Activated CD8-positive, alpha-beta T cell treated with anti-CD3 and anti-CD28 coated beads for 36 hours (primary cell): ENCODE data around the gene CNTLN. TPM values are rescaled to one million over a fixed set of nuclear protein-coding genes. Genes with fewer than 3 reads are reported as not detected.

Experiments
- ATAC-seq: fragments of 200-7000 bp; cut with Tn5 transposase; one replicate; pipeline ENCODE4 v1.10.0; 2021; ENCODE audit warnings: mild to moderate bottlenecking, moderate library complexity
- CTCF ChIA-PET: fragments of 350-600 bp; sonication (Branson Sonifier 250); formaldehyde crosslinking; loops from one replicate; lab custom pipeline; 2021; ENCODE audit warnings: antibody characterized with exemption; lab: Charles Lee
- POLR2A ChIA-PET: fragments of 350-600 bp; sonication (Branson Sonifier 250); formaldehyde crosslinking; loops from one replicate; lab custom pipeline; 2021; ENCODE audit warnings: antibody characterized with exemption; lab: Charles Lee
- DNase-seq: peaks from one replicate; pipeline ENCODE4 v3.0.0-alpha.2; 2020
- H3K27ac Mint-ChIP-seq: one replicate; pipeline ENCODE4 v1.8.0; 2021; ENCODE audit warnings: mild to moderate bottlenecking, mixed read lengths
- H3K27me3 Mint-ChIP-seq: one replicate; pipeline ENCODE4 v1.8.0; 2021; ENCODE audit warnings: mixed read lengths
- H3K36me3 Mint-ChIP-seq: one replicate; pipeline ENCODE4 v1.8.0; 2021; ENCODE audit warnings: low read depth, mixed read lengths
- H3K4me1 Mint-ChIP-seq: one replicate; pipeline ENCODE4 v1.8.0; 2021; ENCODE audit warnings: low read depth, mixed read lengths
- H3K4me3 Mint-ChIP-seq: one replicate; pipeline ENCODE4 v1.8.0; 2021; ENCODE audit warnings: mild to moderate bottlenecking, moderate library complexity, mixed read lengths
- H3K9me3 Mint-ChIP-seq: one replicate; pipeline ENCODE4 v1.8.0; 2021; ENCODE audit warnings: mixed read lengths
- intact Hi-C: fragments of 100-400 bp; cut with micrococcal nuclease; formaldehyde crosslinking; loops from one replicate; pipeline ENCODE4 v1.10.0; 2022
- total RNA-seq, 2 experiments: library from RNA; stranded (reverse); gene quantifications; one replicate each; pipeline ENCODE4 v1.2.3, GENCODE V29; 2021
- TF ChIP-seq, protein P1 (sequence below): fragments of 200-600 bp; IDR thresholded peaks from one replicate; pipeline ENCODE4 v1.8.0; 2022; ENCODE audit warnings: antibody characterized with exemption, mild to moderate bottlenecking

CNTLN gene
- total RNA-seq, 2 experiments from 2014 or later: 0.40 to 0.43 TPM

DNA sequence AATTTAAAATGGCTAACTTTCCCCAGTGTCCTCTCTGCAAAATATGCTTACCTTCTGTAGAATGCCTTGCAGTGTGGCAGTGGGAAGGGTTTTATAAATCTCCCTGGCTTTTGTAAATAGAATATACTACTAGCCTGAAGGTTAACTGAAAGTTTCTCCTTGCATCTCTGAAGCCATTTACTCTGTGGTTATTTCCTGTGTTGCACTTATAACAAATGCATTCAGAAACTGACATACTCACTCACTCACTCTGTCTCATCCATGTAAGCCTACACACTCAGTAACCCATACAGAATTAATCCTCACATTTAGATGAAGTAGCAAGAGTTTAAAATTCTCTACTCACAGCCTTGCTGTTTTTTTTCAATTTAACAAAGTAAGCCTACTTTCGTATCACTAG lies 356.9 kb downstream of the CNTLN start:
- ATAC-seq: no peak
- no peaks in the 10 kb centered on the region for H3K4me1 Mint-ChIP-seq
- H3K9me3 Mint-ChIP-seq: no peaks in the 10 kb centered on the region
- TF ChIP-seq, protein P1, sequence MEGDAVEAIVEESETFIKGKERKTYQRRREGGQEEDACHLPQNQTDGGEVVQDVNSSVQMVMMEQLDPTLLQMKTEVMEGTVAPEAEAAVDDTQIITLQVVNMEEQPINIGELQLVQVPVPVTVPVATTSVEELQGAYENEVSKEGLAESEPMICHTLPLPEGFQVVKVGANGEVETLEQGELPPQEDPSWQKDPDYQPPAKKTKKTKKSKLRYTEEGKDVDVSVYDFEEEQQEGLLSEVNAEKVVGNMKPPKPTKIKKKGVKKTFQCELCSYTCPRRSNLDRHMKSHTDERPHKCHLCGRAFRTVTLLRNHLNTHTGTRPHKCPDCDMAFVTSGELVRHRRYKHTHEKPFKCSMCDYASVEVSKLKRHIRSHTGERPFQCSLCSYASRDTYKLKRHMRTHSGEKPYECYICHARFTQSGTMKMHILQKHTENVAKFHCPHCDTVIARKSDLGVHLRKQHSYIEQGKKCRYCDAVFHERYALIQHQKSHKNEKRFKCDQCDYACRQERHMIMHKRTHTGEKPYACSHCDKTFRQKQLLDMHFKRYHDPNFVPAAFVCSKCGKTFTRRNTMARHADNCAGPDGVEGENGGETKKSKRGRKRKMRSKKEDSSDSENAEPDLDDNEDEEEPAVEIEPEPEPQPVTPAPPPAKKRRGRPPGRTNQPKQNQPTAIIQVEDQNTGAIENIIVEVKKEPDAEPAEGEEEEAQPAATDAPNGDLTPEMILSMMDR: no peak
- no peaks in the 10 kb centered on the region for H3K36me3 Mint-ChIP-seq
- intact Hi-C loops: no loop called here
- no peak overlapping the region for H3K27ac Mint-ChIP-seq
- no peak overlapping the region for H3K4me3 Mint-ChIP-seq
- ChIA-PET CTCF (no interaction called here), POLR2A (no interaction called here)
- no peak for DNase-seq
- no peaks in the 10 kb centered on the region for H3K27me3 Mint-ChIP-seq

DNA sequence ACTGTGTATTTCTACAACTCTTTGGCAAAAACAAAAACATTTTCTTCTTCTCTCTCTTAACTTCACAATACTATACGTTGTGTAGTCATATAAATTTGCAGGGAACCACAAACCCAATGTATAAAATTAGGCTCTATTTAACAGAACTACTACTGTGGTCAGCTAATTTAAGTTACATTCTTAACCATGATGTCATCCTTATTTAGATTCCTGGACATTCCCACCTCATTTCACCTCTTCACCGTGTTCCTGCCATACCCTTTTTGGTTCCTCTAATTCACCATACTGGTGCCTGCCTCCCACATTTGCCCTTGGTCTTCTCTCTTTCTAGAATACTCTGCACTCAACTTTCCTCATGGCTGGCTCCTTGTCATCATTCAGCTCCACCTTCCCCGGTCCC lies 368.4 kb downstream of the CNTLN start:
- no peak overlapping the region for H3K27ac Mint-ChIP-seq
- no peaks in the 10 kb centered on the region for H3K36me3 Mint-ChIP-seq
- peaks cover 2% of the 10 kb centered on the region for H3K27me3 Mint-ChIP-seq
- peaks cover 3% of the 10 kb centered on the region for H3K9me3 Mint-ChIP-seq
- H3K4me1 Mint-ChIP-seq: no peaks in the 10 kb centered on the region
- ATAC-seq: no peak
- TF ChIP-seq, protein P1: no peak
- CTCF ChIA-PET: no interaction called here
- no peak for DNase-seq
- no peak overlapping the region for H3K4me3 Mint-ChIP-seq
- intact Hi-C loops: no loop called here
- POLR2A ChIA-PET: no interaction called here

DNA sequence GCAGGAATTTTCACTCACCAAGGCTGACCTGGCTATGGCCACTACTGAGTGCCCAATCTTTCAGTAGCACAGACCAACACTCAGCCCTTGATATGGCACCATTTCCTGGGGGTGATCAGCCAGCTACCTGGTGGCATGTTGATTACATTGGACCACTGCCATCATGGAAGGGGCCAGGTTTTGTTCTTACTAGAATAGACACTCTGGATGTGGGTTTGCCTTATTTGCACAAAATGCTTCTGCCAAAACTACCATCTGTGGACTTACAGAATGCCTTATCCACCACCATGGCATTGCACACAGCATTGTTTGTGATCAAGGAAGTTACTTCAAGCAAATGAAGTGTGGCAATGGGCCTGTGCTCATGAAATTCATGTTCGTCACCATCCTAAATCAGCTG lies 374.3 kb downstream of the CNTLN start:
- H3K27ac Mint-ChIP-seq: no peak overlapping the region
- peaks cover 2% of the 10 kb centered on the region for H3K27me3 Mint-ChIP-seq
- ATAC-seq (no peak), DNase-seq (no peak)
- no peaks in the 10 kb centered on the region for H3K36me3 Mint-ChIP-seq
- ChIA-PET CTCF (no interaction called here), POLR2A (no interaction called here)
- H3K9me3 Mint-ChIP-seq: peaks cover 5% of the 10 kb centered on the region
- no peak overlapping the region for H3K4me3 Mint-ChIP-seq
- H3K4me1 Mint-ChIP-seq: no peaks in the 10 kb centered on the region
- TF ChIP-seq, protein P1: no peak
- intact Hi-C loops: no loop called here

DNA sequence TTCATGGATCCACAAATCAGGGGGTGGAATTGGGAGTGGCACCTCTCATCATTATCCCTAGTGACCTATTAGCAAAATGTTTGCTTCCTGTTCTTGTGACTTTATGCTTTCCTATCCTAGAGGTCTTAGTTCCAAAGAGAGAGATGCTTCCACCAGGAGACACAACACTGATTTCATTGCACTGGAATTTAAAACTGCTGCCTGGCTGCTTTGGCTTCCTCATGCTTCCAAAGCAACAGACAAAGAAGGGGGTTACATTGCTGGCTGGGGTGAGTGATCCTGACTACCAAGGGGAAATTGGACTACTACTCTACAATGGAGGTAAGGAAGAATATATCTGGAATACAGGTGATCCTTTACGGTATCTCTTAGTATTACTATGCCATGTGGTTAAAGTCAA lies 374.9 kb downstream of the CNTLN start:
- ChIA-PET CTCF (no interaction called here), POLR2A (no interaction called here)
- DNase-seq (no peak), ATAC-seq (no peak)
- H3K27me3 Mint-ChIP-seq: no peaks in the 10 kb centered on the region
- no peak overlapping the region for H3K27ac Mint-ChIP-seq
- intact Hi-C loops: no loop called here
- TF ChIP-seq, protein P1: no peak
- H3K4me3 Mint-ChIP-seq: no peak overlapping the region
- peaks cover 5% of the 10 kb centered on the region for H3K9me3 Mint-ChIP-seq
- H3K36me3 Mint-ChIP-seq: no peaks in the 10 kb centered on the region
- H3K4me1 Mint-ChIP-seq: no peaks in the 10 kb centered on the region

DNA sequence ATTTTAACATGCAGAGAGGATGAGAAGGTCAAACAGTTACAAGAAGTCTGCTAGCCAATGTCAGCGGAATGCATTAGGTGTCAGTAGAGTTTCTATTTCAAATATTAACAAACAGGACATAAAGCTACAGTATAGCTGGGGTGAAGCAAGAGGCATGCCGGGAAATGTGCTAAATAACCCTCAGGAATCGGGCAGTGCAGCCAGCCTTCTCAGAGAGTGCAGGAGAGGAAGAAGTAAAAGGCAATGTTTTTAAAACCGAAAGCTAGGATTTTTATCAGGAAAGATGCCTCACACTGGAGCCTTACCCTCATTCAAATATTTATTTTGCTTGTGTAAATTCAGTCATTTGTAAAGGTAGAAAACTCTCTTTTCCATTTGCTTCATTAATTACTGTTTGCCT lies 384.9 kb downstream of the CNTLN start:
- Mint-ChIP-seq H3K4me3 (no peak overlapping the region), H3K4me1 (no peaks in the 10 kb centered on the region), H3K27me3 (no peaks in the 10 kb centered on the region), H3K27ac (no peak overlapping the region), H3K36me3 (no peaks in the 10 kb centered on the region), H3K9me3 (peaks cover 4% of the 10 kb centered on the region)
- TF ChIP-seq, protein P1: no peak
- intact Hi-C loops: no loop called here
- DNase-seq (no peak), ATAC-seq (no peak)
- ChIA-PET CTCF (no interaction called here), POLR2A (no interaction called here)
